K562 (cell line): Measurements from ENCODE around the gene SESN3. TPM values are rescaled to one million over a fixed set of nuclear protein-coding genes. Genes with fewer than 3 reads are reported as not detected.

ENCODE experiments used
- ATAC-seq: fragments of 200-7000 bp; cut with Tn5 transposase; 3 replicates; pipeline ENCODE4 v1.9.1; 2020; ENCODE audit warnings: moderate library complexity
- BruUV-seq: library from RNA; stranded (reverse); fragments of 400-500 nt; replicated peaks from 2 replicates; lab custom pipeline; 2021; lab: Mats Ljungman, UMichigan
- CTCF ChIA-PET: fragments of 300-600 bp; formaldehyde crosslinking; extraction: SDS; loops from one replicate; lab custom pipeline; 2021; ENCODE audit warnings: low intra/inter-chr PET ratio; lab: Yijun Ruan, JAX
- POLR2A ChIA-PET: fragments of 300-600, 350-650 bp; sonication (Branson Sonifier 250); formaldehyde crosslinking; extraction: SDS; loops from one replicate; lab custom pipeline; 2021; ENCODE audit warnings: antibody characterized with exemption, inconsistent platforms; lab: Yijun Ruan, JAX
- DNase-seq, 4 experiments: peaks; one replicate each; pipeline versions ENCODE4 v3.0.0 to v3.0.0-alpha.2; 2011 to 2018; ENCODE audit warnings: low spot score in 3 of 4, mixed read lengths in 3 of 4; ENCODE audit errors: extremely low read depth in 1 of 4
- FAIRE-seq: peaks from 2 replicates; lab custom pipeline; 2011; peaks lifted over from hg19 to GRCh38; lab: Jason Lieb, UNC
- H2AFZ ChIP-seq: 2 replicates; pipeline ENCODE4 v1.6.0; 2011; ENCODE audit warnings: low read depth, low read length, control low read depth, inconsistent platforms
- H3K27ac ChIP-seq: fragments of 200-600 bp; 3 replicates; pipeline ENCODE4 v1.8.0; 2011; ENCODE audit warnings: low read depth, mild to moderate bottlenecking, control low read depth, inconsistent platforms, low read length, moderate library complexity, mixed read lengths; ENCODE audit errors: extremely low read depth
- H3K27me3 ChIP-seq, 2 experiments: fragments of 300-600 bp in 1 of 2; 2 replicates in 1 of 2; 3 replicates in 1 of 2; pipeline versions ENCODE4 v1.6.0 to v1.8.0; 2011; ENCODE audit warnings: inconsistent platforms in 2 of 2, low read length in 2 of 2, mild to moderate bottlenecking in 1 of 2, mixed read lengths in 1 of 2, moderate library complexity in 1 of 2; ENCODE audit not compliant: control insufficient read depth in 2 of 2, insufficient read depth in 2 of 2
- H3K36me3 ChIP-seq: fragments of 300-600 bp; 3 replicates; pipeline ENCODE4 v1.8.0; 2011; ENCODE audit warnings: mild to moderate bottlenecking, low read length, inconsistent platforms; ENCODE audit not compliant: control insufficient read depth, insufficient read depth
- H3K4me1 ChIP-seq, 2 experiments: fragments of 200-600 bp in 1 of 2; replicated peaks in 1 of 2; 2 replicates in 1 of 2; 3 replicates in 1 of 2; pipeline versions ENCODE4 v1.5.1 to v1.8.0; 2011; ENCODE audit warnings: inconsistent platforms in 2 of 2, low read length in 2 of 2, mild to moderate bottlenecking in 1 of 2, mixed read lengths in 1 of 2, moderate library complexity in 1 of 2; ENCODE audit not compliant: control insufficient read depth in 2 of 2, insufficient read depth in 2 of 2
- H3K4me2 ChIP-seq: 2 replicates; pipeline ENCODE4 v1.6.1; 2011; ENCODE audit warnings: low read length, control low read depth, inconsistent platforms, mixed read lengths; ENCODE audit not compliant: insufficient read depth
- H3K4me3 ChIP-seq: fragments of 200-600 bp; sonication (generic), shearing (Covaris generic); 2 replicates; pipeline ENCODE4 v1.5.1; 2016; ENCODE audit warnings: control low read depth, inconsistent platforms
- H3K79me2 ChIP-seq: fragments of 200-600 bp; 3 replicates; pipeline ENCODE4 v1.8.0; 2011; ENCODE audit warnings: low read length, inconsistent platforms; ENCODE audit not compliant: control insufficient read depth, insufficient read depth
- H3K9ac ChIP-seq, 2 experiments: 2 replicates each; pipeline versions ENCODE4 v1.6.0 to v1.6.1; 2011; ENCODE audit warnings: low read depth in 2 of 2, low read length in 2 of 2, control low read depth in 1 of 2, inconsistent platforms in 1 of 2, mild to moderate bottlenecking in 1 of 2, mixed read lengths in 1 of 2; ENCODE audit not compliant: insufficient read depth in 1 of 2
- H3K9me1 ChIP-seq: one replicate; pipeline ENCODE4 v1.6.0; 2011; ENCODE audit warnings: inconsistent platforms, mild to moderate bottlenecking, low read length, moderate library complexity; ENCODE audit not compliant: control insufficient read depth, insufficient read depth
- H3K9me3 ChIP-seq: replicated peaks from 2 replicates; pipeline ENCODE4 v1.5.1; 2011; ENCODE audit warnings: low read depth, low read length, inconsistent platforms; ENCODE audit not compliant: control insufficient read depth, insufficient read depth
- H4K20me1 ChIP-seq: replicated peaks from 2 replicates; pipeline ENCODE4 v1.6.1; 2011; ENCODE audit warnings: low read length, inconsistent platforms, mixed read lengths; ENCODE audit not compliant: control insufficient read depth, insufficient read depth
- BRD4 ChIP-seq: fragments of 200-600 bp; sonication (generic); IDR thresholded peaks from 2 replicates; pipeline ENCODE4 v1.6.1; 2017; ENCODE audit warnings: inconsistent platforms
- E2F1 ChIP-seq: sonication (generic); formaldehyde crosslinking; IDR thresholded peaks from 2 replicates; pipeline ENCODE4 v1.8.1; 2023; ENCODE audit warnings: mild to moderate bottlenecking, missing genetic modification reagents, moderate library complexity
- FUS ChIP-seq: fragments of 200-400 bp; formaldehyde crosslinking; optimal IDR thresholded peaks from 2 replicates; pipeline ENCODE3; 2017; ENCODE audit warnings: low read depth, low read length
- GTF2B ChIP-seq: IDR thresholded peaks from 2 replicates; pipeline ENCODE4 v1.6.1; 2011; ENCODE audit not compliant: insufficient read length; ENCODE audit errors: extremely low read depth
- HEY1 ChIP-seq: fragments of 250-450 bp; sonication (Bioruptor Pico); IDR thresholded peaks from 2 replicates; pipeline ENCODE4 v1.5.0; 2020; ENCODE audit warnings: mild to moderate bottlenecking, moderate library complexity, borderline replicate concordance
- HNRNPH1 ChIP-seq: fragments of 200-400 bp; formaldehyde crosslinking; optimal IDR thresholded peaks from 2 replicates; pipeline ENCODE3; 2017; ENCODE audit warnings: low read depth, mild to moderate bottlenecking, low read length, moderate library complexity
- KLF13 ChIP-seq: fragments of 450-650 bp; IDR thresholded peaks from 2 replicates; pipeline ENCODE4 v1.6.1; 2016; ENCODE audit warnings: missing genetic modification characterization, low read depth, mild to moderate bottlenecking, missing compliant biosample characterization, moderate library complexity, borderline replicate concordance
- MTF1 ChIP-seq: fragments of 250-450 bp; sonication (Bioruptor Pico); IDR thresholded peaks from 2 replicates; pipeline ENCODE4 v1.9.0; 2021; ENCODE audit warnings: moderate library complexity, mild to moderate bottlenecking, inconsistent platforms, borderline replicate concordance
- MYC ChIP-seq, 2 experiments: fragments of 250-450 bp in 1 of 2; sonication (Bioruptor Pico) in 1 of 2; IDR thresholded peaks; 2 replicates each; pipeline versions ENCODE4 v1.5.1 to v1.6.1; 2012 to 2021; ENCODE audit warnings: low read depth in 2 of 2, borderline replicate concordance in 1 of 2, improper control_type of control experiment in 1 of 2, low read length in 1 of 2, mild to moderate bottlenecking in 1 of 2, moderate library complexity in 1 of 2
- NR2C2 ChIP-seq, 2 experiments: fragments of 200-800 bp in 1 of 2; sonication (Bioruptor generic) in 1 of 2; sonication (generic) in 1 of 2; formaldehyde crosslinking in 1 of 2; IDR thresholded peaks; 2 replicates each; pipeline versions ENCODE4 v1.6.1 to v1.8.0; 2016 to 2022; ENCODE audit warnings: mild to moderate bottlenecking in 1 of 2, missing compliant biosample characterization in 1 of 2, missing genetic modification characterization in 1 of 2, missing genetic modification reagents in 1 of 2
- RBM17 ChIP-seq: fragments of 200-400 bp; formaldehyde crosslinking; IDR thresholded peaks from 2 replicates; pipeline ENCODE4 v1.6.1; 2017; ENCODE audit warnings: low read depth, mild to moderate bottlenecking, low read length, borderline replicate concordance
- RREB1 ChIP-seq: fragments of 250-450 bp; sonication (Bioruptor Pico); IDR thresholded peaks from 2 replicates; pipeline ENCODE4 v1.4.0; 2020
- TAL1 ChIP-seq: fragments of 450-650 bp; IDR thresholded peaks from 2 replicates; pipeline ENCODE4 v1.6.1; 2016; ENCODE audit warnings: mild to moderate bottlenecking
- XRCC3 ChIP-seq: fragments of 450-650 bp; IDR thresholded peaks from 2 replicates; pipeline ENCODE4 v1.6.1; 2017; ENCODE audit warnings: mild to moderate bottlenecking, moderate library complexity
- ZNF134 ChIP-seq: fragments of 250-450 bp; sonication (Bioruptor Pico); conservative IDR thresholded peaks from 2 replicates; pipeline ENCODE4 v1.4.0; 2020
- WGBS: fragments of 100-300 bp; shearing (Covaris generic); methylation state at CpG from one replicate; pipeline ENCODE4 v1.1.6; 2016; ENCODE audit warnings: low coverage, mixed read lengths; ENCODE audit not compliant: insufficient coverage; ENCODE audit errors: missing lambda C conversion rate; 5-methylcytosine and 5-hydroxymethylcytosine counted together
- in situ Hi-C: fragments of 300-500 bp; cut with MboI; formaldehyde crosslinking; loops from 4 replicates; pipeline ENCODE4 v1.15.0; 2018; ENCODE audit warnings: inconsistent platforms, mixed read lengths
- intact Hi-C: fragments of 100-400 bp; cut with micrococcal nuclease; formaldehyde crosslinking; loops from 2 replicates; pipeline ENCODE4 v1.14.2; 2022
- polyA plus RNA-seq, 8 experiments: library from polyadenylated mRNA; depleted of rRNA in 4 of 8; stranded (reverse) in 5 of 8; unstranded in 3 of 8; fragments of >200 nt; fragmentation: Nextera tagmentation in 2 of 8; fragmentation: Illumina TruSeq in 1 of 8; extraction: Ambion mirVana in 2 of 8; extraction: Trizol in 1 of 8; gene quantifications; 2 replicates each; pipeline versions ENCODE4 v1.2.1 to v1.2.3, GENCODE V29; 2011 to 2014; ENCODE audit warnings: inconsistent platforms in 1 of 8, missing spikeins in 1 of 8
- total RNA-seq, 7 experiments: library from RNA; depleted of rRNA in 6 of 7; stranded (reverse); fragments of >200 nt in 6 of 7; fragmentation: Illumina TruSeq in 2 of 7; extraction: Trizol in 2 of 7; gene quantifications; 2 replicates each; pipeline versions ENCODE4 v1.2.1 to v1.2.3, GENCODE V29; 2011 to 2021; ENCODE audit warnings: low replicate concordance in 1 of 7

The SESN3 gene
- total and polyA plus RNA-seq, 9 of the 15 experiments (the other 6 are each of a cell fraction or from before 2014, with no cell fraction given) = 0.44 to 2.6 (median 1.5) TPM

GRCh38 chr11:95276139-95276538, 45.1 kb upstream of the SESN3 start:
- H3K4me2 ChIP-seq = no peak overlapping the region
- no peaks in the 10 kb centered on the region for H3K4me1 ChIP-seq
- no peak for FAIRE-seq
- H3K9ac ChIP-seq = no peak overlapping the region
- no peak overlapping the region for H3K4me3 ChIP-seq
- no peak overlapping the region for H3K27ac ChIP-seq
- intact Hi-C loops (no loop called here), in situ Hi-C loops (no loop called here)
- no peaks in the 10 kb centered on the region for H3K36me3 ChIP-seq
- no peaks in the 10 kb centered on the region for H3K79me2 ChIP-seq
- H3K27me3 ChIP-seq = no peaks in the 10 kb centered on the region; a peak in 1 of 5 replicates
- ChIA-PET CTCF (no interaction called here), POLR2A (no interaction called here)
- H4K20me1 ChIP-seq = no peaks in the 10 kb centered on the region
- H3K9me3 ChIP-seq = no peaks in the 10 kb centered on the region
- no TSS peak for BruUV-seq
- no peak for DNase-seq
- H2AFZ ChIP-seq = no peak overlapping the region
- 38% methylated on average over 4 of the region's 4 CpGs for WGBS
- TF ChIP-seq MTF1 (no peak), TAL1 (no peak), BRD4 (no peak), HEY1 (no peak), KLF13 (tag) (no peak), MYC (IDR thresholded peaks at IDR 0.05; ENCODE audit: low read depth, low read length) (no peak), MYC (CRISPR knock-in tag; IDR thresholded peaks at IDR 0.05; ENCODE audit: borderline replicate concordance, low read depth) (no peak), FUS (no peak), RREB1 (CRISPR knock-in tag) (no peak), HNRNPH1 (no peak), RBM17 (no peak), ZNF134 (CRISPR knock-in tag) (no peak), NR2C2 (CRISPR knock-in tag; IDR thresholded peaks at IDR 0.05) (no peak), NR2C2 (tag; IDR thresholded peaks at IDR 0.05) (no peak), E2F1 (CRISPR knock-in tag) (no peak), XRCC3 (no peak), GTF2B (no peak)
- no peak for ATAC-seq
- no peaks in the 10 kb centered on the region for H3K9me1 ChIP-seq
